Duodenal mucosa (tissue), 2 donors: Measurements from ENCODE around the gene PRICKLE3.

Source experiments
- H3K27ac ChIP-seq: one replicate; pipeline ENCODE4 v1.7.0; 2013; ENCODE audit warnings: low read depth, low read length
- H3K27me3 ChIP-seq, 2 donors: one replicate each; pipeline ENCODE4 v1.7.0; 2013; ENCODE audit warnings: low read length in 2 of 2, control low read depth in 1 of 2; ENCODE audit not compliant: insufficient read depth in 2 of 2, control insufficient read depth in 1 of 2
- H3K36me3 ChIP-seq, 2 donors: one replicate each; pipeline ENCODE4 v1.7.0; 2013; ENCODE audit warnings: low read length in 2 of 2, control low read depth in 1 of 2; ENCODE audit not compliant: insufficient read depth in 2 of 2, control insufficient read depth in 1 of 2
- H3K4me1 ChIP-seq, 2 donors: one replicate each; pipeline ENCODE4 v1.7.0; 2013; ENCODE audit warnings: low read length in 2 of 2, control low read depth in 1 of 2; ENCODE audit not compliant: insufficient read depth in 2 of 2, control insufficient read depth in 1 of 2
- H3K4me3 ChIP-seq, 2 donors: one replicate each; pipeline ENCODE4 v1.7.0; 2013; ENCODE audit warnings: low read length in 2 of 2, low read depth in 1 of 2
- H3K9ac ChIP-seq, 2 donors: one replicate each; pipeline ENCODE4 v1.7.0; 2013; ENCODE audit warnings: low read length in 2 of 2, low read depth in 1 of 2
- H3K9me3 ChIP-seq, 2 donors: one replicate each; pipeline ENCODE4 v1.7.0; 2013; ENCODE audit warnings: low read length in 2 of 2, control low read depth in 1 of 2; ENCODE audit not compliant: control insufficient read depth in 1 of 2

PRICKLE3 gene, protein sequence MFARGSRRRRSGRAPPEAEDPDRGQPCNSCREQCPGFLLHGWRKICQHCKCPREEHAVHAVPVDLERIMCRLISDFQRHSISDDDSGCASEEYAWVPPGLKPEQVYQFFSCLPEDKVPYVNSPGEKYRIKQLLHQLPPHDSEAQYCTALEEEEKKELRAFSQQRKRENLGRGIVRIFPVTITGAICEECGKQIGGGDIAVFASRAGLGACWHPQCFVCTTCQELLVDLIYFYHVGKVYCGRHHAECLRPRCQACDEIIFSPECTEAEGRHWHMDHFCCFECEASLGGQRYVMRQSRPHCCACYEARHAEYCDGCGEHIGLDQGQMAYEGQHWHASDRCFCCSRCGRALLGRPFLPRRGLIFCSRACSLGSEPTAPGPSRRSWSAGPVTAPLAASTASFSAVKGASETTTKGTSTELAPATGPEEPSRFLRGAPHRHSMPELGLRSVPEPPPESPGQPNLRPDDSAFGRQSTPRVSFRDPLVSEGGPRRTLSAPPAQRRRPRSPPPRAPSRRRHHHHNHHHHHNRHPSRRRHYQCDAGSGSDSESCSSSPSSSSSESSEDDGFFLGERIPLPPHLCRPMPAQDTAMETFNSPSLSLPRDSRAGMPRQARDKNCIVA

GRCh38 chrX:49186125-49187027 is at the start of gene PRICKLE3:
TSS of gene PRICKLE3 (minus strand) at chrX:49186373. CDS start at chrX:49186297, 76 bp downstream.
- Histone ChIP-seq H3K27me3 (no peaks in the 10 kb centered on the region), H3K4me3 (peak within 1 kb of the TSS; percentile 61 to 72), H3K9ac (peak within 1 kb of the TSS; percentile 60 to 73), H3K4me1 (peaks cover 0 to 5% of the 10 kb centered on the region in 2 donors), H3K9me3 (no peaks in the 10 kb centered on the region), H3K27ac (peak within 1 kb of the TSS; percentile 66), H3K36me3 (peaks cover 0 to 3% of the 10 kb centered on the region in 2 donors)

GRCh38 chrX:49233887-49234555 is 47.8 kb upstream of the PRICKLE3 start:
- H3K9ac ChIP-seq, result no peak overlapping the region
- no peaks in the 10 kb centered on the region for H3K27me3 ChIP-seq
- H3K36me3 ChIP-seq, result no peaks in the 10 kb centered on the region
- no peaks in the 10 kb centered on the region for H3K9me3 ChIP-seq
- H3K27ac ChIP-seq, result no peak overlapping the region
- peaks cover 0 to 8% of the 10 kb centered on the region in 2 donors for H3K4me1 ChIP-seq
- H3K4me3 ChIP-seq, result no peak overlapping the region

GRCh38 chrX:49233176-49233575 is 47.0 kb upstream of the PRICKLE3 start, which contains the start of gene CACNA1F:
TSS of gene CACNA1F (minus strand) at chrX:49233340. CDS start at chrX:49233309, 31 bp downstream.
- H3K4me1 ChIP-seq, result peaks cover 0 to 8% of the 10 kb centered on the region in 2 donors
- no peaks in the 10 kb centered on the region for H3K27me3 ChIP-seq
- H3K9ac ChIP-seq, result no peak within 1 kb of the TSS
- no peak within 1 kb of the TSS for H3K27ac ChIP-seq
- H3K4me3 ChIP-seq, result no peak within 1 kb of the TSS
- no peaks in the 10 kb centered on the region for H3K36me3 ChIP-seq
- H3K9me3 ChIP-seq, result no peaks in the 10 kb centered on the region

DNA sequence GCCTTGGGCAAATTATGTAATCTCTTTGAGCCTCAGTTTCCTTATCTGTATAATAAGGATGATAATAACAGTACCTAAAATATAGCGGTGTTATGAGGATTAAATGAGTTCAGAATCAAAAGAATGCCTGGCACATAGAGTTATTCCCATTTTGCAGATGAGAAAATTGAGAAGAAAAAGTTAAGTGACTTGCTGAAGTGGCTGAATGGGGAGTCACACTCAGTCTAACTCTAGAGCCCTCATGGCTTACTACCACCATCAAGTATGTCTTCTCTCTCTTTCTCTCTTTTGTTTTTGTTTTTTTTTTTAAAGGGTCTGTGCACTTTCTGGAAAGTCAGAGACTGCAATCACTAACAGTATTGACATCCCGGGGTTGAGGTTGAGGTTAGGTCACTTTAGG is 46.4 kb upstream of the PRICKLE3 start:
- Histone ChIP-seq H3K9ac (no peak overlapping the region), H3K36me3 (no peaks in the 10 kb centered on the region), H3K27ac (no peak overlapping the region), H3K27me3 (no peaks in the 10 kb centered on the region), H3K4me3 (no peak overlapping the region), H3K9me3 (no peaks in the 10 kb centered on the region), H3K4me1 (peaks cover 0 to 8% of the 10 kb centered on the region in 2 donors)

GRCh38 chrX:49231333-49232000 is 45.3 kb upstream of the PRICKLE3 start:
- Histone ChIP-seq H3K4me3 (no peak overlapping the region), H3K4me1 (peaks cover 0 to 4% of the 10 kb centered on the region in 2 donors), H3K36me3 (no peaks in the 10 kb centered on the region), H3K27ac (no peak overlapping the region), H3K27me3 (no peaks in the 10 kb centered on the region), H3K9ac (no peak overlapping the region), H3K9me3 (no peaks in the 10 kb centered on the region)

DNA sequence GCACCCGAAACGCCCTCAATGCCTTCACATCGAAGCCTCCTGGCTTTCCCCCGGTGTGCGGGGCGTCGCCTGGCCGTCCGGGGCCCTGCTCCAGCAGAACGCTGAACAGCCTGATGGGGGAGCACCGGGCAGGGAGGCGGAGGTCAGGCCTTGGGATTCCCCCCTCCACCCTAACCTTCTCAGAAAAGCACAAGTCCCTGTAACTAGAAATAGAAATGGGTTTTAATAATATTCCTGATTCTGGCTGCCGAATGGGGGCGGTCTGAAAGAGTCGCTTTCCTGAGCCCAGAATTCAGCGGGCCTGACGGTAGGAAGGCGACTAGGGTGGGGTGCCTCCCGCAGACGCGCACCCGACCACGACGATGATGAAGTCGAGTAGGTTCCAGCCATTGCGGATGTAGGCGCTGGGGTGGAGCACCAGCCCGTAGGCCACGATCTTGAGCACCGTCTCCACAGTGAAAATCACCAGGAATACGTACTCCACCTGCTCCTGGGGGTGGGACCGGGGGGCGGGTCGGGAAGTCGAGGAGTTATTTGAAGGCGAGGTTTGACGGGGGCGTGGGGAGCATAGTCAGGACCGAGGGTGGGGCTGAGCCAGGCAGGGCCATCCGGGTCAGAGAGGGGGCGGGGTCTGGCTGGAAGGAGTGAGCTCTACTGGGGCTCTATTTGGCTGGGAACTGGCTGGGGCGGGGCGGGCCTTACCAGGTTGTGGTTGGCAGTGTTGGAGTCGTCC is 44.5 kb upstream of the PRICKLE3 start:
- no peaks in the 10 kb centered on the region for H3K36me3 ChIP-seq
- no peak overlapping the region for H3K27ac ChIP-seq
- peak overlapping the region; percentile 56 to 62 for H3K4me3 ChIP-seq
- H3K9ac ChIP-seq, result peak overlapping the region; percentile 47 to 66
- no peaks in the 10 kb centered on the region for H3K9me3 ChIP-seq
- H3K27me3 ChIP-seq, result no peaks in the 10 kb centered on the region
- peaks cover 0 to 4% of the 10 kb centered on the region in 2 donors for H3K4me1 ChIP-seq

DNA sequence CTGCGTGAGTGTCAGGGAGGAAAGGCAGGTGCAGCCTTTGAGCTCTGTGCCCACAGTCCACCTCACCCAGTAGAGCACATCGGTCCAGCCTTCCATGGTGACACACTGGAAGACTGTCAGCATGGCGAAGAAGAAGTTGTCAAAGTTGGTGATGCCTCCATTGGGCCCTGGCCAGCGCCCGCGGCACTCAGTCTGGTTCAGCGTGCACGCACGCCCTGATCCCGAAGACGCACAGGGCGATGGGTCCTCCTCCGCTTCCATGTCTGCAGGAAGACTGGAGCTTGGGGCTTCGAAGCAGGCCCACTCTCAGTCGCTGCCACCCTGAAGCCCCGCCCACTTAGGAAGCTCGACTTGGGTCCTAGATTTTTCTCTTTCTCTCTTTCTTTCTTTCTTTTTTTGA is 42.0 kb upstream of the PRICKLE3 start:
- no peaks in the 10 kb centered on the region for H3K36me3 ChIP-seq
- no peak overlapping the region for H3K27ac ChIP-seq
- no peak overlapping the region for H3K4me3 ChIP-seq
- peaks cover 0 to 4% of the 10 kb centered on the region in 2 donors for H3K4me1 ChIP-seq
- H3K27me3 ChIP-seq, result no peaks in the 10 kb centered on the region
- H3K9me3 ChIP-seq, result no peaks in the 10 kb centered on the region
- H3K9ac ChIP-seq, result no peak overlapping the region

- Histone ChIP-seq H3K9ac (no peak overlapping the region), H3K27me3 (no peaks in the 10 kb centered on the region)
Measured at GRCh38 chrX:49227726-49228125, 41.6 kb upstream of the PRICKLE3 start.

GRCh38 chrX:49226946-49227345 is 40.8 kb upstream of the PRICKLE3 start:
- peak overlapping the region in 1 of 2 donors; percentile 32 for H3K9ac ChIP-seq
- H3K36me3 ChIP-seq, result no peaks in the 10 kb centered on the region
- H3K9me3 ChIP-seq, result no peaks in the 10 kb centered on the region
- H3K4me3 ChIP-seq, result peak overlapping the region in 1 of 2 donors; percentile 53
- H3K4me1 ChIP-seq, result peaks cover 0 to 4% of the 10 kb centered on the region in 2 donors
- H3K27ac ChIP-seq, result no peak overlapping the region
- no peaks in the 10 kb centered on the region for H3K27me3 ChIP-seq

More at GRCh38 chrX:49227726-49228125, 41.6 kb upstream of the PRICKLE3 start:
- Histone ChIP-seq H3K4me3 (no peak overlapping the region), H3K27ac (no peak overlapping the region), H3K4me1 (peaks cover 0 to 4% of the 10 kb centered on the region in 2 donors), H3K9me3 (no peaks in the 10 kb centered on the region), H3K36me3 (no peaks in the 10 kb centered on the region)
